Panc1 (cell line): ENCODE results near the gene ARF1. TPM values are rescaled to one million over a fixed set of nuclear protein-coding genes. Genes with fewer than 3 reads are reported as not detected.

Experiments used
- ATAC-seq: fragments of 200-7000 bp; cut with Tn5 transposase; 2 replicates; pipeline ENCODE4 v1.9.1; 2020; ENCODE audit warnings: mild to moderate bottlenecking, moderate library complexity
- BruUV-seq: library from RNA; stranded (reverse); fragments of 400-500 nt; replicated peaks from 2 replicates; lab custom pipeline; 2021; lab: Mats Ljungman, UMichigan
- CTCF ChIA-PET: fragments of 300-600 bp; sonication (Branson Sonifier 250); formaldehyde crosslinking; loops from one replicate; lab custom pipeline; 2022; ENCODE audit warnings: antibody characterized with exemption; lab: Charles Lee
- POLR2A ChIA-PET: fragments of 300-600 bp; sonication (Branson Sonifier 250); formaldehyde crosslinking; loops from one replicate; lab custom pipeline; 2022; ENCODE audit warnings: antibody characterized with exemption; lab: Charles Lee
- DNase-seq: peaks from one replicate; pipeline ENCODE4 v3.0.0-alpha.2; 2010; ENCODE audit warnings: low read depth, low spot score
- H3K27ac ChIP-seq: 2 replicates; pipeline ENCODE4 v1.5.1; 2011; ENCODE audit warnings: mild to moderate bottlenecking, low read length, inconsistent platforms
- H3K27me3 ChIP-seq: fragments of 200-500 bp; sonication (Bioruptor generic); 2 replicates; pipeline ENCODE4 v1.6.0; 2014; ENCODE audit warnings: low read length, inconsistent platforms; ENCODE audit not compliant: control insufficient read depth, insufficient read depth
- H3K36me3 ChIP-seq: fragments of 200-500 bp; sonication (Bioruptor generic); 2 replicates; pipeline ENCODE4 v1.5.1; 2014; ENCODE audit warnings: inconsistent platforms, mild to moderate bottlenecking, low read length, moderate library complexity; ENCODE audit not compliant: control insufficient read depth, insufficient read depth
- H3K4me1 ChIP-seq: 2 replicates; pipeline ENCODE4 v1.5.1; 2011; ENCODE audit warnings: inconsistent platforms, mild to moderate bottlenecking, low read length, moderate library complexity; ENCODE audit not compliant: control insufficient read depth, insufficient read depth
- H3K4me3 ChIP-seq, 2 experiments: 2 replicates each; pipeline ENCODE4 v1.5.1; 2011 to 2012; ENCODE audit warnings: low read depth in 2 of 2, low read length in 2 of 2, mild to moderate bottlenecking in 2 of 2, inconsistent platforms in 1 of 2, moderate library complexity in 1 of 2
- H3K9me3 ChIP-seq: fragments of 200-500 bp; sonication (Bioruptor generic); 2 replicates; pipeline ENCODE4 v1.5.1; 2014; ENCODE audit warnings: low read depth, mild to moderate bottlenecking, inconsistent platforms, low read length, moderate library complexity; ENCODE audit not compliant: control insufficient read depth, insufficient read depth
- CTCF ChIP-seq: fragments of 450-650 bp; IDR thresholded peaks from 2 replicates; pipeline ENCODE4 v1.5.1; 2017; ENCODE audit warnings: mild to moderate bottlenecking
- POLR2AphosphoS5 ChIP-seq: IDR thresholded peaks from 2 replicates; pipeline ENCODE4 v1.6.1; 2012; ENCODE audit warnings: mild to moderate bottlenecking, low read depth, low read length, moderate library complexity
- REST ChIP-seq, 2 experiments: IDR thresholded peaks; 2 replicates each; pipeline ENCODE4 v1.6.1; 2011 to 2012; ENCODE audit warnings: low read depth in 2 of 2, control low read depth in 1 of 2, low read length in 1 of 2, mild to moderate bottlenecking in 1 of 2, moderate library complexity in 1 of 2; ENCODE audit not compliant: insufficient read depth in 1 of 2
- SIN3A ChIP-seq: IDR thresholded peaks from 2 replicates; pipeline ENCODE4 v1.6.1; 2012; ENCODE audit warnings: low read depth, mild to moderate bottlenecking, low read length, moderate library complexity, borderline replicate concordance; ENCODE audit not compliant: insufficient read depth
- TCF7L2 ChIP-seq: IDR thresholded peaks from 2 replicates; pipeline ENCODE4 v1.6.1; 2011; ENCODE audit warnings: mild to moderate bottlenecking, low read depth, low read length, inconsistent platforms
- in situ Hi-C: cut with HindIII; loops from 2 replicates; pipeline ENCODE4 v1.10.0; 2016; ENCODE audit warnings: low sequenced_read_pairs, low pct_unique_long_range_greater_than_20kb
- intact Hi-C: fragments of 100-400 bp; cut with micrococcal nuclease; formaldehyde crosslinking; loops from one replicate; pipeline ENCODE4 v1.10.0; 2022; ENCODE audit not compliant: unreplicated experiment
- total RNA-seq: library from RNA; stranded (reverse); gene quantifications from one replicate; pipeline ENCODE4 v1.2.1, GENCODE V29; 2021; ENCODE audit not compliant: unreplicated experiment

ARF1 gene
- total RNA-seq, 1 experiment from 2014 or later: 321 TPM

- intact Hi-C loops (no loop called here), in situ Hi-C loops (no loop called here)
- no peaks in the 10 kb centered on the region for H3K27me3 ChIP-seq
- no peak for TF ChIP-seq POLR2AphosphoS5
- TF ChIP-seq SIN3A: no peak
- no peak for TF ChIP-seq TCF7L2
- no peak for TF ChIP-seq REST (IDR thresholded peaks at IDR 0.05; ENCODE audit: insufficient read depth in 1 of 2, low read depth in 2 of 2, low read length in 1 of 2)
- TF ChIP-seq CTCF: no peak
- no peak overlapping the region for H3K4me3 ChIP-seq
- H3K27ac ChIP-seq: no peak overlapping the region
- CTCF ChIA-PET: no interaction called here
- DNase-seq (no peak), ATAC-seq (no peak)
- POLR2A ChIA-PET: no interaction called here
- peaks cover 6% of the 10 kb centered on the region for H3K36me3 ChIP-seq
- no TSS peak for BruUV-seq
- peaks cover 14% of the 10 kb centered on the region for H3K4me1 ChIP-seq
- H3K9me3 ChIP-seq: peaks cover 3% of the 10 kb centered on the region; the same call in 1 of the 2 replicates
Observed at GRCh38 chr1:228094432-228095016, 12.0 kb downstream of the ARF1 start.

GRCh38 chr1:228095161-228095560, 12.7 kb downstream of the ARF1 start:
- POLR2A ChIA-PET: no interaction called here
- no peak overlapping the region for H3K27ac ChIP-seq
- CTCF ChIA-PET: no interaction called here
- in situ Hi-C loops: no loop called here
- H3K9me3 ChIP-seq: peaks cover 3% of the 10 kb centered on the region; the same call in 1 of the 2 replicates
- H3K27me3 ChIP-seq: no peaks in the 10 kb centered on the region
- DNase-seq: no peak
- H3K4me1 ChIP-seq: peaks cover 12% of the 10 kb centered on the region
- peaks cover 6% of the 10 kb centered on the region for H3K36me3 ChIP-seq
- BruUV-seq: no TSS peak
- H3K4me3 ChIP-seq: no peak overlapping the region
- ATAC-seq: no peak
- no peak for TF ChIP-seq POLR2AphosphoS5
- TF ChIP-seq CTCF: no peak
- no peak for TF ChIP-seq REST (IDR thresholded peaks at IDR 0.05; ENCODE audit: insufficient read depth in 1 of 2, low read depth in 2 of 2, low read length in 1 of 2)
- TF ChIP-seq SIN3A: no peak
- TF ChIP-seq TCF7L2: no peak
- intact Hi-C loops: no loop called here
